ENCODE data around the gene GPR15LG.

DNA sequence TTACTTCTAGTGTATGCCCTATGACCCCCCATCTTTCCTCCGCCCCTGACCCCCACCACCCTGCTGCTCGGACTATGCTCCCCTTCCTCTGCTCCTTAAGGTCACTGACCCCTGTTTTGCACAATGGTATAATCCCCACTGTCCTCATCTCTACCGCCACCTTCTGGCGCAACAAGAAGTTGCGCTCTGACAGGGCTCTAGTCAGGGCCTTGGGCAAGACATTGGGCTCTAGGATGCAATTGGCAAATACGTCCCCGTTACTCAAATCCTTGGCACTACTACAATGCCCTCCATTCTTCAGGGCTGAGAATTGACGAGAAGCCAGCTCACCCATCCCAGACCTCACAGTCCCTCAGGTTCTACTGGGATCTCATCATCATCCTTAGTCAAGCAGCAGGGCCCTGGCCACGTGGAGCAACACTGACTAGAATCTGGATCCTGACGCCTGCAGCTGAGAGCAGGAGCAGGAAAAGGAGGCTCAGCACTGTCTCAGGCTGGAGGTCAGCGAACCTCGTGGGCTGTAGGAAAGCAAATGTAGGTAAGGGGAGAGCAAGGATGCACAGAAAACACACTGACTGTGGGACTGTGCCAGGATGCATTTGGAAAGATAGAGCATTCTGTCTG lies 41.1 kb downstream of the GPR15LG start:
- TF ChIP-seq, protein P1, sequence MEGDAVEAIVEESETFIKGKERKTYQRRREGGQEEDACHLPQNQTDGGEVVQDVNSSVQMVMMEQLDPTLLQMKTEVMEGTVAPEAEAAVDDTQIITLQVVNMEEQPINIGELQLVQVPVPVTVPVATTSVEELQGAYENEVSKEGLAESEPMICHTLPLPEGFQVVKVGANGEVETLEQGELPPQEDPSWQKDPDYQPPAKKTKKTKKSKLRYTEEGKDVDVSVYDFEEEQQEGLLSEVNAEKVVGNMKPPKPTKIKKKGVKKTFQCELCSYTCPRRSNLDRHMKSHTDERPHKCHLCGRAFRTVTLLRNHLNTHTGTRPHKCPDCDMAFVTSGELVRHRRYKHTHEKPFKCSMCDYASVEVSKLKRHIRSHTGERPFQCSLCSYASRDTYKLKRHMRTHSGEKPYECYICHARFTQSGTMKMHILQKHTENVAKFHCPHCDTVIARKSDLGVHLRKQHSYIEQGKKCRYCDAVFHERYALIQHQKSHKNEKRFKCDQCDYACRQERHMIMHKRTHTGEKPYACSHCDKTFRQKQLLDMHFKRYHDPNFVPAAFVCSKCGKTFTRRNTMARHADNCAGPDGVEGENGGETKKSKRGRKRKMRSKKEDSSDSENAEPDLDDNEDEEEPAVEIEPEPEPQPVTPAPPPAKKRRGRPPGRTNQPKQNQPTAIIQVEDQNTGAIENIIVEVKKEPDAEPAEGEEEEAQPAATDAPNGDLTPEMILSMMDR (IDR thresholded peaks at IDR 0.05; ENCODE audit: insufficient read depth, low read length, poor library complexity, severe bottlenecking), result peak; percentile 64
- TF ChIP-seq EZH2phosphoT487 (conservative IDR thresholded peaks at IDR 0.05; ENCODE audit: low read length), result no peak

Measured in SU-DHL-6 (cell line).